Stimulated activated CD4-positive, alpha-beta T cell treated with anti-CD3 and anti-CD28 coated beads, Interleukin-2, amount 100 ng/mL, for 48 hours (primary cell): Measurements from ENCODE around the gene AMDHD1.

Experiments
- DNase-seq, 2 donors: peaks; one replicate each; pipeline ENCODE4 v3.0.0-alpha.2; 2020

Gene AMDHD1

GRCh38 chr12:95943330-95943842, at the start of gene AMDHD1:
AMDHD1 (plus strand) TSS chr12:95943331; CDS start chr12:95943399, 68 bp downstream.
- DNase-seq, result peak; percentile 48 to 60

GRCh38 chr12:95896846-95897245, 46.3 kb upstream of the AMDHD1 start:
- DNase-seq, result no peak

GRCh38 chr12:95898081-95898480, 45.0 kb upstream of the AMDHD1 start:
- DNase-seq, result no peak

- no peak for DNase-seq
Observed at GRCh38 chr12:95908573-95908972, 34.6 kb upstream of the AMDHD1 start.

- no peak for DNase-seq
Observed at GRCh38 chr12:95909871-95910270, 33.3 kb upstream of the AMDHD1 start.

GRCh38 chr12:95918194-95918993, 24.7 kb upstream of the AMDHD1 start:
- DNase-seq, result peak; percentile 19 to 24

- DNase-seq, result no peak
Observed at GRCh38 chr12:95919110-95919509, 24.0 kb upstream of the AMDHD1 start.

- DNase-seq, result no peak
Observed at GRCh38 chr12:95922231-95922630, 20.9 kb upstream of the AMDHD1 start.

- DNase-seq, result no peak
Observed at GRCh38 chr12:95940514-95940913, 2.6 kb upstream of the AMDHD1 start.

- DNase-seq, result peak in 1 of 2 donors; percentile 6
Observed at GRCh38 chr12:95942101-95942523, 1.0 kb upstream of the AMDHD1 start.

GRCh38 chr12:95942524-95943329, 404 bp upstream of the AMDHD1 start, which contains the start of gene CCDC38:
CCDC38 (minus strand) TSS chr12:95942614; CDS start chr12:95936509, 6,105 bp downstream.
- peak; percentile 73 to 75 for DNase-seq

- no peak for DNase-seq
Observed at GRCh38 chr12:95944108-95944704, 1.1 kb downstream of the AMDHD1 start.

- no peak for DNase-seq
Observed at GRCh38 chr12:95949477-95950206, 6.5 kb downstream of the AMDHD1 start.

- no peak for DNase-seq
Observed at GRCh38 chr12:95951515-95951914, 8.4 kb downstream of the AMDHD1 start.

GRCh38 chr12:95953000-95953399, 9.9 kb downstream of the AMDHD1 start:
- no peak for DNase-seq

GRCh38 chr12:95955549-95956159, 12.5 kb downstream of the AMDHD1 start:
- DNase-seq, result no peak

GRCh38 chr12:95956557-95957145, 13.5 kb downstream of the AMDHD1 start:
- DNase-seq, result no peak

- DNase-seq, result no peak
Observed at GRCh38 chr12:95959107-95959506, 16.0 kb downstream of the AMDHD1 start.

- no peak for DNase-seq
Observed at GRCh38 chr12:95960241-95960640, 17.1 kb downstream of the AMDHD1 start.

GRCh38 chr12:95962222-95962621, 19.1 kb downstream of the AMDHD1 start:
- no peak for DNase-seq

GRCh38 chr12:95963096-95963495, 20.0 kb downstream of the AMDHD1 start:
- DNase-seq, result no peak
